Activated CD8-positive, alpha-beta memory T cell treated with anti-CD3 and anti-CD28 coated beads, Interleukin-2, amount 50 U/mL, for 1 hour (primary cell): ENCODE results near the gene CCDC54.
"Not testable (repeated sequence)": the region's sequence is repeated elsewhere in the genome, so short reads cannot be mapped to it uniquely, and the experiment has no call there.

Source experiments
- DNase-seq: peaks from one replicate; pipeline ENCODE4 v3.0.0-alpha.2; 2020; ENCODE audit errors: extremely low read depth

Gene CCDC54

GRCh38 chr3:107377151-107377550 is at the start of gene CCDC54:
Gene CCDC54, plus strand, starts transcription at chr3:107377439. Its CDS starts 149 bp downstream, at chr3:107377588.
- DNase-seq: no peak

- no peak for DNase-seq
Measured at GRCh38 chr3:107328069-107328468, 49.2 kb upstream of the CCDC54 start.

- DNase-seq: no peak
Measured at GRCh38 chr3:107329088-107329487, 48.2 kb upstream of the CCDC54 start.

- not testable (repeated sequence) for DNase-seq
Measured at GRCh38 chr3:107339690-107340089, 37.5 kb upstream of the CCDC54 start.

GRCh38 chr3:107344722-107345121 is 32.5 kb upstream of the CCDC54 start:
- no peak for DNase-seq

- DNase-seq: no peak
Measured at GRCh38 chr3:107345822-107346405, 31.3 kb upstream of the CCDC54 start.

GRCh38 chr3:107346564-107346963 is 30.7 kb upstream of the CCDC54 start:
- DNase-seq: no peak

GRCh38 chr3:107347751-107348150 is 29.5 kb upstream of the CCDC54 start:
- DNase-seq: no peak

- DNase-seq: no peak
Measured at GRCh38 chr3:107356706-107357105, 20.5 kb upstream of the CCDC54 start.

- DNase-seq: no peak
Measured at GRCh38 chr3:107361633-107362032, 15.6 kb upstream of the CCDC54 start.

GRCh38 chr3:107365051-107365450 is 12.2 kb upstream of the CCDC54 start:
- DNase-seq: no peak

GRCh38 chr3:107366766-107367165 is 10.5 kb upstream of the CCDC54 start:
- no peak for DNase-seq

GRCh38 chr3:107367353-107367752 is 9.9 kb upstream of the CCDC54 start:
- DNase-seq: no peak

- no peak for DNase-seq
Measured at GRCh38 chr3:107368654-107369398, 8.4 kb upstream of the CCDC54 start.

- DNase-seq: no peak
Measured at GRCh38 chr3:107369791-107370190, 7.4 kb upstream of the CCDC54 start.

GRCh38 chr3:107370907-107371306 is 6.3 kb upstream of the CCDC54 start:
- no peak for DNase-seq

- DNase-seq: no peak
Measured at GRCh38 chr3:107372506-107372905, 4.7 kb upstream of the CCDC54 start.

- no peak for DNase-seq
Measured at GRCh38 chr3:107373896-107374295, 3.3 kb upstream of the CCDC54 start.

- no peak for DNase-seq
Measured at GRCh38 chr3:107375682-107376081, 1.6 kb upstream of the CCDC54 start.

- DNase-seq: no peak
Measured at GRCh38 chr3:107382631-107383030, 5.4 kb downstream of the CCDC54 start.

GRCh38 chr3:107384428-107384827 is 7.2 kb downstream of the CCDC54 start:
- no peak for DNase-seq

GRCh38 chr3:107384907-107385306 is 7.7 kb downstream of the CCDC54 start:
- no peak for DNase-seq

- DNase-seq: no peak
Measured at GRCh38 chr3:107387555-107387954, 10.3 kb downstream of the CCDC54 start.
